Measurements from ENCODE around the gene EPHA3.

EPHA3 gene

DNA sequence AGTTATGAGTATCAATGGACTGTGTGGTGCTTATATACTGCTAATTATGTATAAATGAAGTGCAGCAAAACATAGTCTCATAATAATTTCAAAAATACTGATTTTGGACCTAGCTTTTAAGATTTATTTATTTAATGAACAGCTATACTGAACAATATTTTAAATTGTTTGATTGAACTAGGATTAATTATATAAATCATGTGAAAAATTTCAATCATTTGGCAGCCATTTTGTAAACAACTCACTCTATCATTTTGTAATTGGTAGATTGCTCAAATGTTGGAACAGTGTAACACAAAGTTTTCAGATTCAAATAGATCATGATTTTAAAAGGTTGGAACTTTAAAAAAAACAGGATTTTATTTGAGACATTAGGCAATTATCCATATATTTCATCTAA lies 47.0 kb downstream of the EPHA3 start:
- no peak for DNase-seq

DNA sequence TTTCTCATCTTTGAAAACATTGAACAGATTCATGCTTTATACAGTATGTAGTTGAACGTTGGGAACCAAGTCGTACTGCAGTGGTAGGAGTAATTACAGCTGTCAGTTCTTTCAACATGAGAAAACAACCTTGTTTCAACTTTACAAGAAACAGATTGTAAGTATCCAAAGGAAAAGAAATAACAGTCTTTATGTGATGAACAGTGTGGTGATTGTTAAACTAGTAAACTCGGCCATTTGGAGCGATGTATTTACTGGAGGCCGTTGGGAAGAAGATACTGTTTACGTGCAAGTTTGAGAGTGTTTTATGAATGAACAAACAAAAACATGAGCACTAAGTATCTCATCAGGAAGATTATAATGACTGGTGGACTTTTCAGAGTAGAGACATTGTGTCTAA lies 48.4 kb downstream of the EPHA3 start:
- no peak for DNase-seq

DNA sequence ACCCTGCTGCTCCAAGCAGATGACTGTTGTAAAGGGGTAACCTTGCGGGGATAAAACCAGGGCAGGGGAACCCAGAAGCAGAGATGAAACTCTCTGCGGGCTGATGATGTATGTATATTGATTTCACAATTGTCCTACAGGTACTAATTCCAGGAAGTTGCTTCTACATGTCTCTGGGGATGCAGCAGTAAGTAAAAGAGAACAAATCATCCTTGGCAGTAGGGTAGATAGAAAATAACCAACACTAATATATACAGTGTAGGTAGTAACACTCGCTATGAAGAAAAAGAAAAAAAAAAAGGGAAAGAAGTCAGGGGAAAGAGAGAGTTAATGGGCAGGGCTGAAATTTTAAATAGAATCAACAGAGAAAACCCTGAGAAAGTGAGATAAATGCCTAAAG lies 50.2 kb downstream of the EPHA3 start:
- no peak for DNase-seq

DNA sequence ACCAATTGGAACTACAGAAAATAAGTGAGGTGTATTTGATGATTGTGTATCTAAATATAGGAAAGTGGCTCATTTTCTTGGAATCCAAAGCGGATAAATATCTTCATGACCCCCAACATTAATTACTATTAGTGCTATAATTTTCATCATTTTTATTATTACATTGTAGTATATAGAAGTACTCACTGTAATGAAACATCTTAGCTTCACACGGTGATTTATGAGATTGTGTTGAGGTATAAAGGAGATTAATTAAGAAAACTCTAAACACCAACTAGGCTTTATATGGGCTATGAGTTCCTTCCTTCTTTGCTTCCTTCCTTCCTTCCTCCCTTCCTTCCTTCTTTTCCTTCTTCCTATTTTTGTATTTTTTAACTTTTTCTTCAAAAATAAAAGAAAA lies 52.2 kb downstream of the EPHA3 start:
- no peak for DNase-seq

DNA sequence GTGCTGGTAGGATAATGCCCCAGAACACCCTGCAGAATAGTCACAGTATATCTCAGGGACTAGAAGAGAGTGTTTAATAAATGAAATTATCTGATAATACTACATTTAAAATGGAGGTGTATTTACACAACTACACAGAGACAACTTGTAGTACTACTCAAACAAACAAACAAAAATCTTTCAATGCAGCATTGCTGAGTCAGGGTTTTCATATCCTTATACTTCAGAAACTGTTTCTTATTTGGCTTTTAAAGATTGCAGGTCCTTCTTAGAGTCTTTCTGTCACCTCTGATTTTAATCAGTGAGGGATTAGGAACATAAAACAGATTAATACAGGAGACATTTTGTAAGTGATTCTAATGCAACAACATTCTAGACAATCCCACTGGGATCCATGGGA lies 57.4 kb downstream of the EPHA3 start:
- no peak for DNase-seq

DNA sequence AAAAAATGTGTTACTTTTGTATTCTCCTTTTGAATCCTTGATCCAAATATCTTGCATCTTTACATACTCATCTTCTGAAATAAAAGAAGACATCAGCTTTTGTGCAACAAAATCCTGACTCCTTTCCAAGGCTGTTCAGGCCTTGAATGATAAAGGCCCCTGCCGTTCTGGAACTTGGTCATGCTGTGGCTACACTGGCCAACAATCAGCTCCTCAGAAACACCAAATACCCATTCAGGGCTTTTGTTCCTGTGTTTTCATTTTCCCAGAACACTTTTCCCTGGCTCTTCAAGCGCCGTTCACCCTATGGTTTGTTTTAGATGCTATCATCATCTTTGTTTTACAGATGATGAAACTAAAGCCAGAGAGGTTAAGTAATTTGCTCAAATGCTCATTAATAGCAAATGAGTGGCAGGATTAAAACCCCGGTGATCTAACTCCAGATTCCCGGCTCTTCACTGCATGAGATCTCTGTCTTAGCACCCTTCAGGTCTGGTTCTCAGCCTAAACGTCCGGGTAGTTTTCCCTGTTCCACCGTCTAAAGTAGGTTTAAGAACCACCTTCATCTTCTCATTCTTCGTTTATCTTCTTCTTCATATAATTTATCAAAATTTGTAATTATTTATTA lies 58.3 kb downstream of the EPHA3 start:
- DNase-seq = no peak

DNA sequence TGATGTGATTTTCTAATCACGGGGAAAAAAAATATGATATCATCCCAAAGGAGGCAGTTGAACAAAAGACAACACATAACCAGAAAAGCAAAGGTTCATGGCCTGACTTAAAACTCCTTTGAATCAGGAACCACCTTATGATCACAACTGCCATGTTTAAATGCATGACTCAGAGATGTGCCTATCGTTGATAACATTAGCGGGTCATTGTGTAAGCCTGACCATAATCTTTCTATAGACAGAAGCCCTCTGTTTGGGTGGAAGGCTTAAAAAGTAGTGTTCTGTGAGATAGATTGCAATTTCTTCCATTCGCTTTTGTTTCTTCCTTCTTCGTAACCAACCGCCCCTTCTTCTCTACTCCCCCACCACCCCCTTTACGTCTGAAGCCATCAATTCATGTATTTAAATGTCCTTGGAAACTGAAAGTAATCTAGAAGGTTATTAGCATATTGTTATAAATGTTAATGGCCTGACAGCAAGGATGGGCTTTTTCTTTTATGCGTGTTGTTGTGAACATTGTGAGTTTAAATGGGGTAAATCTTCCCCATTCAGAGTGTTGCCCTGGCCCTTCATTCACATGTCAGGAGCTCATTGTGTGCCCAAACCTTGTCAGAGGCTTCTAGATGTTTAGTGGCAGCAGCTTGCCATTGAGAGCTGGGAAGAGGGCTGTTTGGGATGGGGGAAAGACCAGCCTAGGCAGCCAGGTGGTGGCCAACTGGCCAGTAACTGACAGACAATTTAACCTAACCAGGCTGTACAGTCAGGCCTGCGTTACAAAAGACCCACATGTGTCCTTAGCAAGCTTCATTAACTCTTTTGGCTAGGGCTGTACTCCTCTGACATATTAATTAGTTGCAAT lies 64.5 kb downstream of the EPHA3 start:
- DNase-seq = no peak

DNA sequence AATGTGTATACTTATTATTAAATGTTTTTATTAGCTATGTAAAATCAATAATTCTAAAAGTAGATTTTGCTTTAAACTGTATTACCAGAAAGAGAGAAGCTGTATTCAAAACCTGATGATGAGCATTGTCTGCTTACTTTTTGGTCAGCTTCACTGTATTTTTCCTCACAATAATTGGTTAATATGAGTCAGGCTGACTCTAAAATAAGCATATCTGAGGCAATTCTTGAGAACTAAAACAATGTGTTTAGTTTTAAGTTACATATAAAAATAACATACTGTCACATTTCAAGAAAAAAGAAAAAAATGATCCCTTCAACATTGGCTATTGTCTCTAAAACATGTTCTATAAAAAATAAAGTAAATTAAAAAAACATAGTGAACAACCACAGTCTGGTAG lies 66.1 kb downstream of the EPHA3 start:
- no peak for DNase-seq

DNA sequence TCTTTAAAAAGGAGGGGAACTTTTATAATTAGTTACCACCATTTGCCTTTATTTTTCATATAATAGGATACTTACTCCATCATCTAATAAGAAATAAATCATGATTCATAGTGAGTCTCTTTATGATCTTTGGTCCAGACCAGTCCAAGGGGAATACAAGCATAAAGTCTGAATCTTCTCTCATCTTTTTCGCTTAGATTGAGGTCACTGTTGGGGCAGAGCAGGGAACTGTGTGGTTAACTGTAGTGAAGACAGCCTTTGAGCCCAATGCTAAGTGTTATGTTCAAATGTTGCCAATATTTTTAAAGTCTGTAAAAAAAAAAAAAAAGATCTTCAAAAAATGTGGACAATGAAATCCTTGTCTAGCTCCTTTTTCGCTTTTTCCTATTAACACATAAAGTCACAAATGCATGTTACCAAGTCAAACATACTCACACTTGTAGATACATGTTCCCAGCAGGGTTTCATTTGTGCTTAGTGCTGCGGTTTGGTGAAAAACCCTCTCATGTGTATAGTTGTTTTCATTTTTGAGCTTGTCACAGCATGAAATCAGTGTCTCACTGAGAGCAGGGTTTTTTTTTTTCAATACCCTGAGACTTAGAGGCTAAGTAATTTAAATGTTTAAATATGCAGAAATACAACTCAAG lies 72.1 kb downstream of the EPHA3 start:
- DNase-seq = no peak

DNA sequence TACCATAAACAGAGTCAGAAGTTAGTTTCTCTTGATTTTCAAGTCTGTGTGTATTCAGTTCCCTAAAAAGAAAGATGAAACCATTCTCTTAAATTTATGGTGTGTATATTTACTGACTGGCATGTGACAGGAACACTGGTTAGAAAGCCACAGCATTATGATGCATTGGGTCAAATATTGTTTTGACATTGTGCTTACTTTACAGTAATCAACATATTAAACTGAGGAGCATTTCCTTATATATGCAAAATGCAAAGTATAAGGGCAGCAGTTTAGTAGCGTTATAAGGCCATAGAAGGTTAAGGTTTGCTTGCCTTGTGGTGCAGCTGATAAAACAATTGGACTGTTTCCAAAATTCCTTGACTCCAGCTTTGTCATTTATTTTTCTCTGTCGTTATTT lies 72.9 kb downstream of the EPHA3 start:
- no peak for DNase-seq

DNA sequence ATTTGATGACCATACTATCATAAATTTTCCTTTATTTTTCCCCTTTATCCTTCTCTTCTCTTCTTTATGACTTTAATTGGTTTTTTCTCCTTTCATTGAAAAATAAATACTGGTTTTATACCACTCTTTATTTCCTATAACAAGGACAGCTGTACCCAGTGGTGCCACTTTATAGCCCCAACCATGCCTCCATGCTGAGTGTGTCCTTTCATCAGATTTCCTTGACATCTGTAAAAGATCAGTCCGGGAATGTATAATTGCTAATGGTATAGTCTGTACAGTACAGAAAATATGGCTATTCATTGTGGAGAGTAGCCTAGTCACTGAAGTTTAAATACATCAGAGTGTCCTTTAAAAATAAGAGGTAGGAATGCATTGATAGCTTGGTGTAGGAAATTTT lies 74.6 kb downstream of the EPHA3 start:
- DNase-seq = no peak

DNA sequence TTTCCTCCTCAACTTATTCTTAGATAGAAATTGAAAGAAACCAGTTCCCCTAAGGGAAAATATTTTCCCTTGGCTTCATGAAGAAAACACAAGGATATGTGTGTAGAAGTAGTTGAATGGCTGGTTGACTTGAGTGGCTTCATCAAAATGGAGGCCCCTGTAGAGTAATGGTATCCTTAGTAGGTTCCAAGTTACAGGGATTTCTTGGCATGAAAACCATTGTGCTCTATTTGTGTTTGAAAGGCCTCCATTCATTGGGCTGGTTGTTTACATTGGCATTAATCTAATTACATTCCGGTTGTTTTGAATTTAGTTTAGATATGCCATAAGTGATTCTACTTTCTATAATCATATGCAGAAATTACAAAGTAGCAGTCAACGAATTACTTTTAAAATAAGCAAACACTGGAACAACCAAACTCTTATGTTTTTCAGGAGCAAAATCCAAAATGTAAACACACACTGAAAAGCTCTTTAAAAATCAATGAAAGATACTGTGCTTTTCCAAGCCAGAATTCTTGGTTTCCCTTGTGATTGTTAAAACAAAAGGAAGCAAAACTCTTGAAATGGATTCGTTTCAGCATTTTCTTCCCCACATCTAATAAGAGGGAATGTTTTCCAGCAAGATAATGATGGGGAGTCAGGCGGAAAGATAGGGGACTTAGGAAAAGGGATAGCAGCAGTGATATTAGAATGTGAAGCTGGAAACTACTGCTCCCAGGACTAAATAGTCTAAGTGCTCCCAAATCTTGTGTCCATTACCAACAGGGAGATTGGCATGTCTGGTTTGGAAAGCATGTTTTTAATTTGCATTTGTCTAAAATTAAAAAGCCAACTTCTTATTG lies 77.0 kb downstream of the EPHA3 start:
- DNase-seq = no peak

DNA sequence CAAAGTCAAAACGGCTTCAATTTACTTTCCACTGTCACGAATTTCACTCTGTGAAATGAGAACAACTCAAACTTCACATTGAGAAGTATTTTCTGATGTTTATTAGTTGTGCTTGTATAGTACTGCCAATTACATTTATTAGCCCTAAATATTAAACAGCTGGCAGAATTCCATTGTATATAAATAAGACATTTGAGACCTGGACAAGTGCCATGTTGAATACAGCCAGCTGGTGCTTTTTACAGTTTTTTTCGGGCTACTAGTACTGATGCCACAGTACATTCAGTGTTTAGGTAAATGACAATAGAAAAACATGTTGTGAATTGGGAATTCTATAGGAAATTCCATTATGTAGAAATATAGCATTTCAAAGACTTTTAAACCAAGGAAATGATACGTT lies 79.0 kb downstream of the EPHA3 start:
- no peak for DNase-seq

DNA sequence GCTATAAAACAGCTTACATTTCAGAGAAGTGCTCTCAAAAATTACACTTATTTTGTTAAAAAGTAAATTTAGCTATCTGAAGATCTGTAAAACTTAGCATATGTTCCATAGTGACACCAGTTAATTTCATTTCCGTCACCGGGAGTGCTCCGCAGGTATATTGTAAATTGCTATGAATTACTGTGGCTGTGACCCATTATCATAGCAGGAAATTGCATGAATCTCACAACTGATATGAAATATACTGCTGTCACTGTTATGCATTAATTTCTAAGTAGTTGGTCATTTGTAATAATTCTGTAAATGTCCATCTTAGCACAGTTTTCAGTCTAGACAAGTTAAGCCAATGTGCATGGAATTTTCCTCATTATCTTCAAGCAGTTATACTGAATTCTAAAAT lies 91.2 kb downstream of the EPHA3 start:
- no peak for DNase-seq

DNA sequence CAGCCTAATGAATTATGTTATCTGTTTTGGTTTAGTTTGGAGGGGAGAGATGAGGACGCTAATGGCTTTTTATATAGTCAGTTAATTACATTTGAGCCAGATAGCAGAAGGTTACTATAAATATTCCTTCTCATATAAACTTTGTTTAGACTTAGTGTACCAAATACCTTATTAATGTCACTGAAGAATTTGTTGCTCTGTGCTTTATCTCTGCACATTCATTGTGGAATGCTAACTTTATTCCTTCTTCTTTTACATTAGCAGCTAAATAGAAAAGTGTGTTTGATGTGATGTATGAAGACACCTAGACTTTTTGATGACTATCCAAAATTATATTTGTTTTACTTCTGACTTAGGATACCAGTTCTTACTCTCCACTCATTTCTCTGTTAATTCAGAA lies 105.2 kb downstream of the EPHA3 start:
- no peak for DNase-seq

DNA sequence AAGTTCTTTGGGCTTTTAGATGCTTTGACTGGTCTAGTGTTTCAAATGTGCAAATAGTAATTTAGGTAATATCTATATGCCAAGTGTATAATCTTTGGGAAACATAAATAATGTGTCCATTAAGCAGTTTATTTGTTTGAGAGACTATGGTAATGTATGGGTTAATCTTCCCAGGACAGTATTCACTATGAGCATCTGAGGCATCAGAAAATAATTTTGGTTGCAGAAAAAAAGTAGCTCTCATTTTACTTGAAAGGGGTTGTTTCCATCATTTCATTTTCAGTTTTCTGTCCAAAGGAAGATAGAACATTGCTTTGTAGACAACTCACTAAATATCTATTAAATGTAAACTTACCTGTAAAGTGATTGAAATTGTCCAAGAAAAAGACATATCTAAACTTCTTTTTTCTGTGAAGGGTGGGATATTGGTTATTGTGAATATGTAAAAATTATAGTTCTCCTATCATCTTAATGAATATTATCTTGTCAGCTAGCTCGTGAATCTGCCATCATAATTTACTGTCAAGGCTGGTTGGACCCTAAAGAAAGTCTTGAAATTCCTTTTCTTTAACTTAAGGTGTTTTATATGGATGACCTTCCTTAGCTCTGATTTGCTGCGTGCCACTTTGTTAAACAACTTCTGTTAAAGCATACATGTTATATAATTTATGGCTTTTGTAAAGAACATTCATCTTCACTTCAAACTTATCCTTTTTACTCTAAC lies 108.8 kb downstream of the EPHA3 start:
- DNase-seq = no peak

DNA sequence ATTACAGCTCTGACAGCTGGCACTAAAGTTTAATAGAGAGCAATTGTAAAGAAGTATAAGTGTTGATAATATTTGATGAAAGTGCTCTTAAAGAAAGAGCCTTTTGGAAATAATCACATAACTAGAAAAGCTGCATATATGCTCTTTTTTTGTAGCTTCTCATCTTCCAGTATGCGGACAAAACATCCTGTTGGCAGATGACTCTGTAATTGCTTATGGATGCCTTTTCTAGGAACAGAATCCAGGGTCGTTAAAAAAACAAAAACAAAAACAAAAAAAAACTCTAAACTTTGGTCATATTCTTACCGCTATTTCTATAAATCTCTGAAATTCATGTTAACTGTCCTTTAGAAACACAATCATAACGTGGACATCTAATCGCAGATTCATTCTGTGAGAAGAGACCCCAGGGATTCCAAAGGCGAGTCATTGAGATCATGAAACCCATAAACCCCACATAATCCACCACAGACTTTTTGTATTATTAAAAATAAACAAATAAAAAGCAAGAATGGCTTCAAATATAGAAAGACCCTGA lies 109.8 kb downstream of the EPHA3 start:
- no peak for DNase-seq

DNA sequence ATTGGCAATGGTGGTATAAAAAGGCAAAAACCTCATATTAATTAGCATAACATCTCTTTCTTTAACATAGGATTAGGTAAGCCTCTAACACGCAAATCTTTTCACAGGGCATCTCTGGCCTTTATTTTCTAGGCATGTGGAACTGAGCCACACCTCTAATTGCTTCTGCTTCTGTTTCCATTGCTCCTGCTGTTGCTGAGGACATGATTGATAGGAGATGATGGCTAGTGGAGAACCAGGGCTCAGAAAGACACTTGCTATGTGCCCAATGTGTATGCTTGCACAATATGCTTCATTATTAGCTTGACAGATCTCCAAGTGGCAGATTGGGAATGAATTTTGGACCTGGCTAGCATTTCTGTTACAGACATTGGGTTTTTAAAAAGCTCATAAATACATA lies 114.5 kb downstream of the EPHA3 start:
- DNase-seq = no peak

DNA sequence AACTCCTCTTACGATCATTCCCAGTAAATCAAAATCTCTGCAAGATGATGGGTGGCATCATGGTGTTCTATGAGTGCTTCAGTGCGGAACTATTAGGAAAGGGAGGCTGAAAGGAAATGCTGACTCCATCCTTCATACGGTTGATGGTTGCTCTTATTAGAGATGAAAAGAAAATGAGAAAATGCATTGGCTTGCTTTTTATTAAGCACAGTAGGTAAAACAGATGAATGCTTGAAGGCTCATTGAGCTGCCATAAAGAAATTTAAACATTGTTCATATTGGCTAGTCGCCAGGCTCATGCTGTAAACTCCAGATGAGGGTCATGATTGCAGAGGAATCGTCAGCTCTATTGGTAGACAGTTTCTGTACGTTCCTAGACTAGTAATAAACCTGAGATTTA lies 115.8 kb downstream of the EPHA3 start:
- DNase-seq = no peak

DNA sequence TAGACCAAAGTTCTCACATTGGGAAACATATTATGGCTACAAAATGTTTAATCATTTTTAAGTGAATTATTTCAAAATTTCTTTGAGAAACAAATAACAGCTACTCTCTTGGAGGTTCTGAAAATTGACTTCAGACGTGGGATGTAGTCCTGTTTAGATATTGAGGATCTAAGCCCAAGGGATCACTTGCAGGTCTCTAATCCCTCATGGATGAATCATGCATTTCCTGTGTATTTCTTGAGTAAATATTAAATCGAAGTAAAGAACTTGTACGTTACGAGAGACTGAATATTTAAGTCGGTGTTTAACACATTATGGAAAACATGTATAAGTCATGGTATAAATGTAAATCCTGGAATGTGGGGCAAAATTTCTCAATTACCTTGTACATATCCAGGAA lies 119.8 kb downstream of the EPHA3 start:
- no peak for DNase-seq

DNA sequence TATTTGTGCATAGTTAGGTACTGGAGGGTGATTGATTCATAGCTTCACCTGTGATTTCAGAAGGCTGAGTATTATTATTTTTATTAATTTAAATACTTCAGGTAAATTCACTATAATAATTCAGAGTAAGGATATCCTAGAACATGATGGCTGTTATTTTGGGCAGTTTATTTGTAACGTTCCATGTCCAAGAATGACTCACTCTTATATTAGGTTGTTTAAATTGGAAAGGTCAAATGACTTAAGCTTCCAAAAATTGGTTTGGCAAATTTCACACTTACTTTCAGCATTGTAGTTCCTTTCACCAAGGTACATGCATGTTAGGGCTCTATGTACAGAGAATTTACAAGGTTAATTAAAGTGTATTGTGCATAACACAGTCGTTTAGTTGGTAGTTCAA lies 120.2 kb downstream of the EPHA3 start:
- DNase-seq = no peak

DNA sequence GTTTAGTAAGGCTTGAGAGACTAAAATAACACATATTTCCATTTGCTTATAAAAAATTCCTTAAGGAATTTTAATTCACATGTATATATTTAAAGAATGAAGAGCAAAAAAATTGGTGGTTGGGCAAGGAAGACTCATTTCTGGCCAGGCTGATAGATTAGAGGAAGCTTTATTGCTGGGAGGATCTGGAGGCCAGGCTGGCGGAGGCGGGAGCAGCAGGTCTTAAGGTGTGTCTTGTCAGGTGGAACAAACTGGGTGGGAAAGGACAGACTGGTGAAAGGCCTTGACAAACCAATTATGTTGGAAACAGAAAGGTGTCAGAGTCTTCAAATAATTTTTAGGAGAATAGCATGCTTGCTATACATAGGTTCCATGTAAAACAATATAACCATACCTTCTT lies 124.7 kb downstream of the EPHA3 start:
- no peak for DNase-seq
